GM21825 (cell line): ENCODE data around the gene GPSM1.
"Not testable (repeated sequence)": the region's sequence is repeated elsewhere in the genome, so short reads cannot be mapped to it uniquely, and the experiment has no call there.

Source experiments
- ATAC-seq: cut with Tn5 transposase; IDR thresholded peaks from one replicate; pipeline ENCODE4 v1.9.1; 2021; ENCODE audit warnings: mild to moderate bottlenecking, moderate library complexity; ENCODE audit not compliant: unreplicated experiment

Gene GPSM1

GRCh38 chr9:136343121-136343883, 16.0 kb downstream of the GPSM1 start:
- ATAC-seq = no peak

- no peak for ATAC-seq
These were observed 16.5 kb downstream of the GPSM1 start for GRCh38 chr9:136343884-136344269.

- no peak for ATAC-seq
These were observed 17.4 kb downstream of the GPSM1 start for GRCh38 chr9:136344544-136345280.

- ATAC-seq = no peak
These were observed 18.2 kb downstream of the GPSM1 start for GRCh38 chr9:136345281-136346156.

GRCh38 chr9:136346157-136346481, 18.8 kb downstream of the GPSM1 start:
- no peak for ATAC-seq

GRCh38 chr9:136346927-136347465, 19.7 kb downstream of the GPSM1 start:
- no peak for ATAC-seq

- no peak for ATAC-seq
These were observed 20.3 kb downstream of the GPSM1 start for GRCh38 chr9:136347472-136348256.

- no peak for ATAC-seq
These were observed 21.4 kb downstream of the GPSM1 start for GRCh38 chr9:136348691-136349090.

GRCh38 chr9:136349546-136349945, 22.2 kb downstream of the GPSM1 start:
- no peak for ATAC-seq

- no peak for ATAC-seq
These were observed 24.0 kb downstream of the GPSM1 start for GRCh38 chr9:136351252-136351800.

- not testable (repeated sequence) for ATAC-seq
These were observed 24.5 kb downstream of the GPSM1 start for GRCh38 chr9:136351868-136352267.

- no peak for ATAC-seq
These were observed 25.3 kb downstream of the GPSM1 start for GRCh38 chr9:136352682-136353081.

GRCh38 chr9:136353088-136353487, 25.7 kb downstream of the GPSM1 start:
- no peak for ATAC-seq

GRCh38 chr9:136353757-136354488, 26.6 kb downstream of the GPSM1 start:
- ATAC-seq = no peak

- ATAC-seq = no peak
These were observed 27.3 kb downstream of the GPSM1 start for GRCh38 chr9:136354592-136355085.

GRCh38 chr9:136355616-136356557, 28.5 kb downstream of the GPSM1 start:
- no peak for ATAC-seq

- no peak for ATAC-seq
These were observed 29.9 kb downstream of the GPSM1 start for GRCh38 chr9:136357202-136357725.

GRCh38 chr9:136358016-136358415, 30.7 kb downstream of the GPSM1 start:
- no peak for ATAC-seq
